H1 (cell line): ENCODE data around the gene BCAS1. TPM values are rescaled to one million over a fixed set of nuclear protein-coding genes. Genes with fewer than 3 reads are reported as not detected.

Source experiments
- CTCF ChIA-PET: fragments of 300-600 bp; sonication (Branson Sonifier 250); formaldehyde crosslinking; loops from one replicate; lab custom pipeline; 2021; ENCODE audit not compliant: partially characterized antibody; lab: Charles Lee
- POLR2A ChIA-PET: fragments of 300-600 bp; sonication (Branson Sonifier 250); formaldehyde crosslinking; loops from one replicate; lab custom pipeline; 2021; ENCODE audit warnings: inconsistent platforms; ENCODE audit not compliant: partially characterized antibody; lab: Charles Lee
- DNase-seq, 2 experiments: peaks; one replicate each; pipeline versions ENCODE4 v3.0.0 to v3.0.0-alpha.2; 2010 to 2022; ENCODE audit warnings: low spot score in 2 of 2, low read depth in 1 of 2, mixed read lengths in 1 of 2
- FAIRE-seq: peaks from 2 replicates; lab custom pipeline; 2011; peaks lifted over from hg19 to GRCh38; lab: Jason Lieb, UNC
- H2AFZ ChIP-seq: 2 replicates; pipeline ENCODE4 v1.8.1; 2012; ENCODE audit warnings: low read length, inconsistent platforms
- H2AK5ac ChIP-seq: 2 replicates; pipeline ENCODE4 v1.6.1; 2013; ENCODE audit warnings: low read depth, low read length
- H2BK120ac ChIP-seq: replicated peaks from 2 replicates; pipeline ENCODE3; 2013; ENCODE audit warnings: low read depth, low read length, inconsistent platforms
- H2BK12ac ChIP-seq: 2 replicates; pipeline ENCODE4 v1.6.1; 2013; ENCODE audit warnings: low read depth, low read length
- H2BK15ac ChIP-seq: 2 replicates; pipeline ENCODE4 v1.6.1; 2013; ENCODE audit warnings: low read length
- H2BK20ac ChIP-seq: 2 replicates; pipeline ENCODE4 v1.6.1; 2013; ENCODE audit warnings: low read length
- H2BK5ac ChIP-seq: 2 replicates; pipeline ENCODE4 v1.6.1; 2013; ENCODE audit warnings: low read depth, low read length
- H3K14ac ChIP-seq: 2 replicates; pipeline ENCODE4 v1.6.1; 2013; ENCODE audit warnings: inconsistent platforms; ENCODE audit not compliant: insufficient read length
- H3K18ac ChIP-seq: 2 replicates; pipeline ENCODE4 v1.6.1; 2013; ENCODE audit warnings: low read length; ENCODE audit errors: extremely low read depth
- H3K23ac ChIP-seq: 2 replicates; pipeline ENCODE4 v1.6.1; 2013; ENCODE audit warnings: inconsistent platforms; ENCODE audit not compliant: insufficient read length
- H3K23me2 ChIP-seq: 2 replicates; pipeline ENCODE4 v1.6.1; 2013; ENCODE audit warnings: low read depth, low read length
- H3K27ac ChIP-seq: 2 replicates; pipeline ENCODE4 v1.6.1; 2011; ENCODE audit warnings: low read depth, low read length, inconsistent platforms
- H3K27me3 ChIP-seq, 4 experiments: replicated peaks in 1 of 4; 1 replicate in 1 of 4; 2 replicates in 3 of 4; pipeline versions ENCODE4 v1.6.1 to v1.8.1; 2011 to 2013; ENCODE audit warnings: low read length in 3 of 4, mild to moderate bottlenecking in 3 of 4, inconsistent platforms in 2 of 4, mixed read lengths in 2 of 4, moderate library complexity in 1 of 4; ENCODE audit not compliant: control insufficient read depth in 3 of 4, insufficient read depth in 3 of 4; ENCODE audit errors: extremely low read depth in 1 of 4
- H3K36me3 ChIP-seq, 4 experiments: 2 replicates each; pipeline versions ENCODE4 v1.6.1 to v1.8.1; 2011 to 2013; ENCODE audit warnings: mild to moderate bottlenecking in 4 of 4, low read length in 3 of 4, moderate library complexity in 2 of 4, control low read depth in 1 of 4, inconsistent platforms in 1 of 4; ENCODE audit not compliant: insufficient read depth in 4 of 4, control insufficient read depth in 2 of 4
- H3K4ac ChIP-seq: replicated peaks from 2 replicates; pipeline ENCODE3; 2013; ENCODE audit warnings: low read length, low read depth, mixed read lengths, inconsistent platforms; ENCODE audit not compliant: insufficient read length
- H3K4me1 ChIP-seq, 4 experiments: replicated peaks in 1 of 4; 1 replicate in 1 of 4; 2 replicates in 3 of 4; pipeline versions ENCODE4 v1.6.1 to v1.8.1; 2011 to 2013; ENCODE audit warnings: low read length in 3 of 4, inconsistent platforms in 2 of 4, mixed read lengths in 1 of 4; ENCODE audit not compliant: insufficient read depth in 4 of 4, control insufficient read depth in 3 of 4
- H3K4me2 ChIP-seq, 2 experiments: 2 replicates each; pipeline versions ENCODE4 v1.6.1 to v1.8.1; 2011 to 2013; ENCODE audit warnings: low read depth in 2 of 2, low read length in 2 of 2, control low read depth in 1 of 2, inconsistent platforms in 1 of 2, mild to moderate bottlenecking in 1 of 2; ENCODE audit not compliant: insufficient read depth in 1 of 2
- H3K4me3 ChIP-seq, 4 experiments: fragments of 200-600, 300-600 bp in 1 of 4; sonication (generic), shearing (Covaris generic), sonication (Bioruptor Twin) in 1 of 4; 2 replicates each; pipeline versions ENCODE4 v1.5.1 to v1.8.1; 2011 to 2016; ENCODE audit warnings: low read length in 4 of 4, low read depth in 3 of 4, control low read depth in 2 of 4, inconsistent platforms in 2 of 4, mild to moderate bottlenecking in 2 of 4, mixed read lengths in 1 of 4, moderate library complexity in 1 of 4; ENCODE audit not compliant: insufficient read depth in 2 of 4; ENCODE audit errors: extremely low read depth in 1 of 4
- H3K56ac ChIP-seq: replicated peaks from 2 replicates; pipeline ENCODE3; 2013; ENCODE audit warnings: low read depth, mild to moderate bottlenecking, mixed read lengths, low read length, inconsistent platforms; ENCODE audit not compliant: insufficient read length
- H3K79me1 ChIP-seq: 2 replicates; pipeline ENCODE4 v1.6.1; 2013; ENCODE audit warnings: low read depth, low read length, control low read depth
- H3K79me2 ChIP-seq, 2 experiments: 2 replicates each; pipeline versions ENCODE4 v1.6.1 to v1.8.1; 2012 to 2013; ENCODE audit warnings: low read length in 2 of 2, mild to moderate bottlenecking in 2 of 2, inconsistent platforms in 1 of 2; ENCODE audit not compliant: insufficient read depth in 2 of 2, control insufficient read depth in 1 of 2
- H3K9ac ChIP-seq, 4 experiments: replicated peaks in 1 of 4; 1 replicate in 1 of 4; 2 replicates in 3 of 4; pipeline versions ENCODE4 v1.6.1 to v1.8.1; 2011 to 2013; ENCODE audit warnings: low read depth in 3 of 4, low read length in 3 of 4, control low read depth in 2 of 4, mild to moderate bottlenecking in 2 of 4, moderate library complexity in 2 of 4, inconsistent platforms in 1 of 4; ENCODE audit errors: extremely low read depth in 1 of 4
- H3K9me3 ChIP-seq, 2 experiments: 2 replicates each; pipeline versions ENCODE4 v1.6.1 to v1.8.1; 2012 to 2013; ENCODE audit warnings: mild to moderate bottlenecking in 2 of 2, moderate library complexity in 2 of 2, control low read depth in 1 of 2, inconsistent platforms in 1 of 2, low read depth in 1 of 2, low read length in 1 of 2, mixed read lengths in 1 of 2; ENCODE audit not compliant: insufficient read depth in 2 of 2
- H4K20me1 ChIP-seq, 2 experiments: replicated peaks in 1 of 2; 2 replicates each; pipeline versions ENCODE3 to v1.8.1; 2011 to 2013; ENCODE audit warnings: inconsistent platforms in 2 of 2, low read length in 2 of 2, mild to moderate bottlenecking in 1 of 2; ENCODE audit not compliant: insufficient read depth in 2 of 2, control insufficient read depth in 1 of 2
- H4K5ac ChIP-seq: 2 replicates; pipeline ENCODE4 v1.6.1; 2013; ENCODE audit warnings: low read length, low read depth, mixed read lengths, inconsistent platforms; ENCODE audit not compliant: insufficient read length
- H4K8ac ChIP-seq: 2 replicates; pipeline ENCODE4 v1.8.0; 2013; ENCODE audit warnings: mild to moderate bottlenecking, moderate library complexity, low read length, inconsistent platforms; ENCODE audit not compliant: insufficient read depth; ENCODE audit errors: extremely low read depth
- H4K91ac ChIP-seq: replicated peaks from 2 replicates; pipeline ENCODE3; 2013; ENCODE audit warnings: low read length, mixed read lengths, inconsistent platforms; ENCODE audit not compliant: insufficient read length
- CBX8 ChIP-seq: fragments of 300-800, 300-1000 bp; sonication (generic); IDR thresholded peaks from 2 replicates; pipeline ENCODE4 v1.7.1; 2016; ENCODE audit warnings: low read depth, low read length, borderline replicate concordance
- CTBP2 ChIP-seq: IDR thresholded peaks from 2 replicates; pipeline ENCODE4 v1.7.0; 2011; ENCODE audit warnings: borderline replicate concordance, mild to moderate bottlenecking, moderate library complexity, mixed read lengths, low read length; ENCODE audit not compliant: insufficient read depth, insufficient read length
- JUND ChIP-seq: IDR thresholded peaks from 2 replicates; pipeline ENCODE4 v1.6.1; 2011; ENCODE audit warnings: mild to moderate bottlenecking, improper control_type of control experiment, low read length
- MAFK ChIP-seq: IDR thresholded peaks from 2 replicates; pipeline ENCODE4 v1.6.1; 2012; ENCODE audit warnings: low read depth, mild to moderate bottlenecking, improper control_type of control experiment, low read length
- NRF1 ChIP-seq: IDR thresholded peaks from 2 replicates; pipeline ENCODE4 v1.6.1; 2011; ENCODE audit warnings: mild to moderate bottlenecking, low read depth, low read length, improper control_type of control experiment
- POU5F1 ChIP-seq: IDR thresholded peaks from 2 replicates; pipeline ENCODE4 v1.6.1; 2011; ENCODE audit warnings: low read depth, mild to moderate bottlenecking, low read length, moderate library complexity
- SIRT6 ChIP-seq: IDR thresholded peaks from one replicate; pipeline ENCODE4 v1.7.1; 2012; ENCODE audit warnings: low read length, inconsistent platforms
- TAF7 ChIP-seq: optimal IDR thresholded peaks from 2 replicates; pipeline ENCODE3; 2011; ENCODE audit warnings: low read depth, mild to moderate bottlenecking, inconsistent platforms, low read length, moderate library complexity, borderline replicate concordance
- ZNF274 ChIP-seq: IDR thresholded peaks from 2 replicates; pipeline ENCODE4 v1.7.0; 2012; ENCODE audit warnings: low read length, borderline replicate concordance; ENCODE audit errors: extremely low read depth
- WGBS, 2 experiments: shearing (Covaris generic) in 1 of 2; methylation state at CpG; one replicate each; pipeline versions ENCODE4 v1.1.6 to v1.1.7; 2013 to 2015; ENCODE audit warnings: low lambda C conversion rate in 2 of 2, mixed read lengths in 2 of 2, inconsistent platforms in 1 of 2, low coverage in 1 of 2, missing lambda C conversion rate in 1 of 2; ENCODE audit not compliant: insufficient replicate concordance in 2 of 2, insufficient coverage in 1 of 2, insufficient read length in 1 of 2; ENCODE audit errors: extremely low coverage in 1 of 2, missing lambda C conversion rate in 1 of 2; 5-methylcytosine and 5-hydroxymethylcytosine counted together
- polyA plus RNA-seq, 7 experiments: library from polyadenylated mRNA; depleted of rRNA in 3 of 7; stranded (reverse) in 5 of 7; unstranded in 2 of 7; fragments of >200 nt in 5 of 7; fragments of 200-250 nt in 2 of 7; gene quantifications; 1 replicate in 5 of 7; 2 replicates in 1 of 7; 4 replicates in 1 of 7; pipeline versions ENCODE4 v1.2.1 to v1.2.3, GENCODE V29; 2011 to 2013; ENCODE audit warnings: missing spikeins in 2 of 7, mixed read lengths in 2 of 7
- total RNA-seq: library from RNA; stranded (reverse); fragmentation: NEBNext Ultra II Directional; extraction: Animal tissue kit (Norgen Biotek cat#: 25700); gene quantifications from 2 replicates; pipeline ENCODE4 v1.2.1, GENCODE V29; 2021
- TF ChIP-seq, protein P1 (sequence below): IDR thresholded peaks from 2 replicates; pipeline ENCODE4 v1.6.1; 2012; ENCODE audit warnings: low read length, inconsistent platforms

The BCAS1 gene
- total and polyA plus RNA-seq, 2 of the 8 experiments (the other 6 are each of a cell fraction or from before 2014, with no cell fraction given) = 0.06 to 0.19 TPM

DNA sequence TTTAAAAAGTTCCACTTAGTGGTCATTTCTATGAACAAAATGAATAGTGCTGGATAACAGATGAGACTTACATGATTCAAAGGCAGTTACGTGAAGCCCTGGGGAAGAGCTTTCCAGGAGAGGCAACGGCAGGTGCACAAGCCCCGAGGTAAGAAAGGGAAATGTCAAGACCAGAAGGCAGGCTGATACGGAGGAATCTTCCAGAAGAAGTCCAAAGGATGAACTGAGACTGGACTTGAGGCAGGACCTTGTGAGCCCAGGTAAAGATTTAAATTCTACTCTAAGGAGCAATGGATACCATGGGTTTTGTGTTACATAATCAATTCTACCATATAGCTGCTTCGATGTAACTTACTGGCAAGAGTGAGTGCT, 164.6 kb downstream of the BCAS1 start:
- H3K18ac ChIP-seq = no peak overlapping the region
- H3K79me1 ChIP-seq = no peaks in the 10 kb centered on the region
- no peaks in the 10 kb centered on the region for H3K36me3 ChIP-seq
- H3K4me1 ChIP-seq = peaks cover 0 to 9% (median 6%) of the 10 kb centered on the region in 4 experiments; a peak in 4 of 7 replicates
- no peak overlapping the region for H3K14ac ChIP-seq
- no peak overlapping the region for H4K5ac ChIP-seq
- no peak overlapping the region for H2BK120ac ChIP-seq
- no peaks in the 10 kb centered on the region for H3K79me2 ChIP-seq
- no peak overlapping the region for H2AK5ac ChIP-seq
- H3K27ac ChIP-seq = no peak overlapping the region
- no peak overlapping the region for H3K23ac ChIP-seq
- no peak overlapping the region for H3K56ac ChIP-seq
- no peak overlapping the region for H4K91ac ChIP-seq
- CTCF ChIA-PET = interaction anchor here (0.6 to 3.8 kb wide), 3 partner anchors 10 to 273 kb away, joined by 3 to 27 read pairs (median 3); no protein-coding TSS in a partner anchor
- no peak overlapping the region for H3K4me3 ChIP-seq
- peaks cover 3% of the 10 kb centered on the region in 2 experiments; a peak in 1 of 4 replicates for H3K9me3 ChIP-seq
- DNase-seq (no peak), FAIRE-seq (no peak)
- no peak overlapping the region for H3K4me2 ChIP-seq
- no peak overlapping the region for H3K4ac ChIP-seq
- 92% methylated on average over 5 of the region's 5 CpGs; no CpG with 5 or more reads in 1 of the 2 experiments for WGBS, 2 experiments
- H2BK12ac ChIP-seq = no peak overlapping the region
- H2AFZ ChIP-seq = no peak overlapping the region
- no peak overlapping the region for H2BK15ac ChIP-seq
- no peak overlapping the region for H2BK20ac ChIP-seq
- POLR2A ChIA-PET = interaction anchor here (1.4 kb wide), 1 partner anchor 12 kb away, joined by 3 read pairs; no protein-coding TSS in a partner anchor
- H4K20me1 ChIP-seq = no peaks in the 10 kb centered on the region
- no peaks in the 10 kb centered on the region for H3K23me2 ChIP-seq
- no peak overlapping the region for H2BK5ac ChIP-seq
- no peaks in the 10 kb centered on the region for H3K27me3 ChIP-seq
- no peak overlapping the region for H3K9ac ChIP-seq
- H4K8ac ChIP-seq = no peak overlapping the region
- no peak for TF ChIP-seq TAF7
- TF ChIP-seq ZNF274 = no peak
- TF ChIP-seq SIRT6 = no peak
- TF ChIP-seq CTBP2 = no peak
- no peak for TF ChIP-seq JUND
- TF ChIP-seq, protein P1, sequence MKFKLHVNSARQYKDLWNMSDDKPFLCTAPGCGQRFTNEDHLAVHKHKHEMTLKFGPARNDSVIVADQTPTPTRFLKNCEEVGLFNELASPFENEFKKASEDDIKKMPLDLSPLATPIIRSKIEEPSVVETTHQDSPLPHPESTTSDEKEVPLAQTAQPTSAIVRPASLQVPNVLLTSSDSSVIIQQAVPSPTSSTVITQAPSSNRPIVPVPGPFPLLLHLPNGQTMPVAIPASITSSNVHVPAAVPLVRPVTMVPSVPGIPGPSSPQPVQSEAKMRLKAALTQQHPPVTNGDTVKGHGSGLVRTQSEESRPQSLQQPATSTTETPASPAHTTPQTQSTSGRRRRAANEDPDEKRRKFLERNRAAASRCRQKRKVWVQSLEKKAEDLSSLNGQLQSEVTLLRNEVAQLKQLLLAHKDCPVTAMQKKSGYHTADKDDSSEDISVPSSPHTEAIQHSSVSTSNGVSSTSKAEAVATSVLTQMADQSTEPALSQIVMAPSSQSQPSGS = no peak
- no peak for TF ChIP-seq NRF1
- TF ChIP-seq POU5F1 = no peak
- TF ChIP-seq CBX8 = no peak
- no peak for TF ChIP-seq MAFK
